B cell (primary cell): ENCODE measurements around the gene NEK8. TPM values are rescaled to one million over a fixed set of nuclear protein-coding genes. Genes with fewer than 3 reads are reported as not detected.
"Not testable (repeated sequence)": the region's sequence is repeated elsewhere in the genome, so short reads cannot be mapped to it uniquely, and the experiment has no call there.

ENCODE experiments used
- ATAC-seq: fragments of 200-7000 bp; cut with Tn5 transposase; one replicate; pipeline ENCODE4 v1.10.0; 2021; ENCODE audit warnings: low read depth, mild to moderate bottlenecking, moderate number of reproducible peaks, moderate library complexity
- CTCF ChIA-PET: fragments of 350-600 bp; sonication (Branson Sonifier 250); formaldehyde crosslinking; loops from one replicate; lab custom pipeline; 2021; ENCODE audit warnings: antibody characterized with exemption, inconsistent platforms; lab: Charles Lee
- POLR2A ChIA-PET: fragments of 350-600 bp; sonication (Branson Sonifier 250); formaldehyde crosslinking; loops from one replicate; lab custom pipeline; 2021; ENCODE audit warnings: antibody characterized with exemption; lab: Charles Lee
- DNase-seq: peaks from one replicate; pipeline ENCODE4 v3.0.0; 2013
- H2AFZ ChIP-seq: 2 replicates; pipeline ENCODE4 v1.6.1; 2012; ENCODE audit warnings: mild to moderate bottlenecking, low read depth, low read length; ENCODE audit not compliant: insufficient read depth, poor library complexity, severe bottlenecking
- H3K27ac ChIP-seq, 2 donors: 1 replicate in 1 of 2; 2 replicates in 1 of 2; pipeline ENCODE4 v1.5.1; 2012 to 2013; ENCODE audit warnings: low read length in 2 of 2, mild to moderate bottlenecking in 2 of 2, moderate library complexity in 1 of 2
- H3K27me3 ChIP-seq, 4 experiments: fragments of 200-600 bp in 1 of 4; sonication (generic) in 1 of 4; replicated peaks in 1 of 4; 1 replicate in 2 of 4; 2 replicates in 2 of 4; pipeline versions ENCODE4 v1.6.1 to v1.7.0; 2013 to 2016; ENCODE audit warnings: low read length in 3 of 4, mild to moderate bottlenecking in 2 of 4, mixed read lengths in 1 of 4, moderate library complexity in 1 of 4; ENCODE audit not compliant: insufficient read depth in 4 of 4, control insufficient read depth in 3 of 4; ENCODE audit errors: control extremely low read depth in 1 of 4
- H3K36me3 ChIP-seq, 2 experiments: replicated peaks in 1 of 2; 1 replicate in 1 of 2; 2 replicates in 1 of 2; pipeline versions ENCODE4 v1.6.1 to v1.7.1; 2013; ENCODE audit warnings: low read length in 1 of 2; ENCODE audit not compliant: insufficient read depth in 2 of 2, control insufficient read depth in 1 of 2; ENCODE audit errors: control extremely low read depth in 1 of 2, extremely low read depth in 1 of 2
- H3K4me1 ChIP-seq, 2 donors: fragments of 200-600 bp in 1 of 2; sonication (generic) in 1 of 2; 1 replicate in 1 of 2; 2 replicates in 1 of 2; pipeline versions ENCODE4 v1.5.1 to v1.6.1; 2013 to 2017; ENCODE audit warnings: low read length in 2 of 2; ENCODE audit not compliant: control insufficient read depth in 2 of 2, insufficient read depth in 2 of 2
- H3K4me2 ChIP-seq: replicated peaks from 2 replicates; pipeline ENCODE3; 2012; ENCODE audit warnings: mild to moderate bottlenecking, low read depth, low read length; ENCODE audit not compliant: poor library complexity, severe bottlenecking
- H3K4me3 ChIP-seq, 5 experiments: fragments of 200-600 bp in 1 of 5; sonication (generic) in 1 of 5; 1 replicate in 3 of 5; 2 replicates in 2 of 5; pipeline versions ENCODE4 v1.5.1 to v1.7.0; 2011 to 2016; ENCODE audit warnings: low read length in 4 of 5, mild to moderate bottlenecking in 4 of 5, low read depth in 2 of 5, control low read depth in 1 of 5, moderate library complexity in 1 of 5; ENCODE audit not compliant: insufficient read depth in 1 of 5; ENCODE audit errors: control extremely low read depth in 1 of 5, extremely low read depth in 1 of 5
- H3K79me2 ChIP-seq: fragments of 200-600 bp; sonication (generic); one replicate; pipeline ENCODE4 v1.6.0; 2016; ENCODE audit warnings: low read length; ENCODE audit not compliant: control insufficient read depth, insufficient read depth
- H3K9ac ChIP-seq: fragments of 200-600 bp; sonication (generic); 2 replicates; pipeline ENCODE4 v1.6.1; 2017; ENCODE audit warnings: mild to moderate bottlenecking, low read length, moderate library complexity
- H3K9me3 ChIP-seq, 3 donors: one replicate each; pipeline versions ENCODE4 v1.6.1 to v1.7.1; 2013; ENCODE audit warnings: low read length in 2 of 3; ENCODE audit not compliant: control insufficient read depth in 2 of 3, insufficient read depth in 1 of 3; ENCODE audit errors: control extremely low read depth in 1 of 3
- H4K20me1 ChIP-seq: 2 replicates; pipeline ENCODE4 v1.6.0; 2012; ENCODE audit warnings: mild to moderate bottlenecking, low read length; ENCODE audit not compliant: insufficient read depth, control insufficient read depth, poor library complexity, severe bottlenecking
- H3K27ac Mint-ChIP-seq: one replicate; pipeline ENCODE4 v1.8.0; 2021; ENCODE audit warnings: mixed read lengths
- H3K27me3 Mint-ChIP-seq: one replicate; pipeline ENCODE4 v1.8.0; 2021; ENCODE audit warnings: mixed read lengths
- H3K4me1 Mint-ChIP-seq: one replicate; pipeline ENCODE4 v1.8.0; 2021; ENCODE audit warnings: mixed read lengths
- H3K4me3 Mint-ChIP-seq: one replicate; pipeline ENCODE4 v1.8.0; 2021; ENCODE audit warnings: mixed read lengths
- H3K9me3 Mint-ChIP-seq: one replicate; pipeline ENCODE4 v1.8.0; 2022; ENCODE audit warnings: mixed read lengths; ENCODE audit not compliant: insufficient read depth
- CTCF ChIP-seq: fragments of 200-600 bp; IDR thresholded peaks from one replicate; pipeline ENCODE4 v1.8.0; 2022; ENCODE audit warnings: antibody characterized with exemption, mild to moderate bottlenecking
- EZH2 ChIP-seq: IDR thresholded peaks from 2 replicates; pipeline ENCODE4 v1.6.1; 2012; ENCODE audit warnings: borderline replicate concordance, low read depth, mild to moderate bottlenecking, moderate library complexity, low read length; ENCODE audit not compliant: insufficient read depth, poor library complexity, severe bottlenecking
- WGBS: methylation state at CpG from one replicate; pipeline ENCODE4 v1.1.5; 2013; ENCODE audit warnings: missing lambda C conversion rate; ENCODE audit not compliant: insufficient coverage; 5-methylcytosine and 5-hydroxymethylcytosine counted together
- intact Hi-C: fragments of 100-400 bp; cut with micrococcal nuclease; formaldehyde crosslinking; loops from one replicate; pipeline ENCODE4 v1.10.0; 2022
- polyA plus RNA-seq: library from polyadenylated mRNA; depleted of rRNA; stranded (reverse); fragments of >200 nt; gene quantifications from 2 replicates; pipeline ENCODE4 v1.2.3, GENCODE V29; 2012
- total RNA-seq, 2 donors: library from RNA; stranded (reverse); fragments of 120-200 nt in 1 of 2; gene quantifications; 1 replicate in 1 of 2; 2 replicates in 1 of 2; pipeline versions ENCODE4 v1.2.3 to v1.2.4, GENCODE V29; 2013 to 2022

Gene NEK8
- total and polyA plus RNA-seq, 2 donors (not counting 1 experiment from before 2014, with no cell fraction given), result 58.0 to 305 TPM

- ChIA-PET POLR2A (no interaction called here), CTCF (interaction anchor here (0.9 to 3.9 kb wide), 4 partner anchors 11 to 47 kb away, joined by 3 to 33 read pairs (median 6); no protein-coding TSS in a partner anchor)
- no peaks in the 10 kb centered on the region for H3K9me3 Mint-ChIP-seq
- no peak for TF ChIP-seq EZH2
- TF ChIP-seq CTCF, result no peak
- no peak overlapping the region for H3K27ac Mint-ChIP-seq
- no peaks in the 10 kb centered on the region for H3K9me3 ChIP-seq
- peaks cover 11% of the 10 kb centered on the region for H4K20me1 ChIP-seq
- DNase-seq (no peak), ATAC-seq (no peak)
- H3K27ac ChIP-seq, result no peak overlapping the region
- no peak overlapping the region for H3K4me3 Mint-ChIP-seq
- H3K4me2 ChIP-seq, result no peak overlapping the region
- no peak overlapping the region for H3K4me3 ChIP-seq
- H3K4me1 ChIP-seq, result peaks cover 0 to 4% of the 10 kb centered on the region in 2 donors
- H2AFZ ChIP-seq, result no peak overlapping the region
- intact Hi-C loops, result loop anchor here (10.0 kb wide), 1 partner anchor 61 kb away; no protein-coding TSS in a partner anchor
- 95% methylated on average over 3 of the region's 3 CpGs for WGBS
- peaks cover 18% of the 10 kb centered on the region for H3K4me1 Mint-ChIP-seq
- H3K27me3 Mint-ChIP-seq, result no peaks in the 10 kb centered on the region
- peaks cover 61% of the 10 kb centered on the region for H3K79me2 ChIP-seq
- H3K9ac ChIP-seq, result no peak overlapping the region
- no peaks in the 10 kb centered on the region for H3K27me3 ChIP-seq
- H3K36me3 ChIP-seq, result peaks cover 0 to 5% of the 10 kb centered on the region in 2 experiments
These were observed 45.6 kb downstream of the NEK8 start for GRCh38 chr17:28774206-28774605.

GRCh38 chr17:28777178-28777577, 48.6 kb downstream of the NEK8 start:
- H3K4me3 ChIP-seq, result no peak overlapping the region
- WGBS, result no CpG with 5 or more reads among the region's 1 CpG
- DNase-seq (no peak), ATAC-seq (no peak)
- Mint-ChIP-seq H3K27me3 (no peaks in the 10 kb centered on the region), H3K4me1 (peaks cover 31% of the 10 kb centered on the region), H3K9me3 (no peaks in the 10 kb centered on the region), H3K4me3 (no peak overlapping the region), H3K27ac (peak overlapping the region; percentile 55)
- no peak for TF ChIP-seq CTCF
- TF ChIP-seq EZH2, result no peak
- peak overlapping the region in 1 of 2 donors; percentile 2 for H3K27ac ChIP-seq
- no peak overlapping the region for H2AFZ ChIP-seq
- H3K79me2 ChIP-seq, result peaks cover 50% of the 10 kb centered on the region
- no peaks in the 10 kb centered on the region for H3K27me3 ChIP-seq
- H3K36me3 ChIP-seq, result peaks cover 0 to 6% of the 10 kb centered on the region in 2 experiments
- peaks cover 12% of the 10 kb centered on the region for H4K20me1 ChIP-seq
- H3K4me2 ChIP-seq, result no peak overlapping the region
- H3K4me1 ChIP-seq, result peaks cover 0 to 4% of the 10 kb centered on the region in 2 donors
- no peaks in the 10 kb centered on the region for H3K9me3 ChIP-seq
- ChIA-PET CTCF (interaction anchor here (1.0 to 1.3 kb wide), 2 partner anchors 13 to 14 kb away, joined by 3 to 5 read pairs; no protein-coding TSS in a partner anchor), POLR2A (no interaction called here)
- intact Hi-C loops, result loop anchor here (10.0 kb wide), 1 partner anchor 58 kb away; no protein-coding TSS in a partner anchor
- no peak overlapping the region for H3K9ac ChIP-seq

- not testable (repeated sequence) for H3K27ac Mint-ChIP-seq, H3K9me3 ChIP-seq, H3K4me3 Mint-ChIP-seq, H3K27me3 Mint-ChIP-seq, H3K4me1 ChIP-seq, H3K27ac ChIP-seq, H3K9me3 Mint-ChIP-seq, H3K9ac ChIP-seq, H3K36me3 ChIP-seq, DNase-seq, H3K4me2 ChIP-seq, H3K27me3 ChIP-seq, H3K4me3 ChIP-seq, ATAC-seq, H2AFZ ChIP-seq
- 100% methylated on average over 5 of the region's 13 CpGs for WGBS
- Histone ChIP-seq H3K79me2 (peaks cover 28% of the 10 kb centered on the region), H4K20me1 (peaks cover 12% of the 10 kb centered on the region)
- peaks cover 31% of the 10 kb centered on the region for H3K4me1 Mint-ChIP-seq
- intact Hi-C loops, result loop anchor here (10.0 kb wide), 1 partner anchor 55 kb away; no protein-coding TSS in a partner anchor
- CTCF ChIA-PET, result interaction anchor here (1.0 to 1.7 kb wide), 2 partner anchors 15 to 52 kb away, joined by 4 to 7 read pairs; no protein-coding TSS in a partner anchor
- POLR2A ChIA-PET, result interaction anchor here (0.6 kb wide), 1 partner anchor 52 kb away, joined by 3 read pairs; no protein-coding TSS in a partner anchor
These were observed 51.0 kb downstream of the NEK8 start for GRCh38 chr17:28779601-28780000.
